ENCODE measurements around the gene GALNT16. TPM values are rescaled to one million over a fixed set of nuclear protein-coding genes. Genes with fewer than 3 reads are reported as not detected.

The GALNT16 gene
- total and polyA plus RNA-seq, 2 donors (not counting 3 experiments of a cell fraction or from before 2014, with no cell fraction given), result 0.39 to 0.49 TPM

- Histone ChIP-seq H3K4me3 (replicated peaks in 1 of 3; ENCODE audit: insufficient read depth in 1 of 3, low read depth in 1 of 3, low read length in 3 of 3) (no peak overlapping the region), H3K4me2 (ENCODE audit: insufficient read depth, low read length) (no peak overlapping the region), H4K20me1 (replicated peaks; ENCODE audit: control insufficient read depth, extremely low read depth, insufficient read depth, low read length) (peaks cover 2% of the 10 kb centered on the region), H3K79me2 (ENCODE audit: control insufficient read depth, insufficient read depth, low read length) (no peaks in the 10 kb centered on the region), H3K9ac (replicated peaks; ENCODE audit: extremely low read depth, insufficient read depth, low read length) (no peak overlapping the region), H3K4me1 (ENCODE audit: control insufficient read depth, extremely low read depth, insufficient read depth, low read length) (no peaks in the 10 kb centered on the region), H2AFZ (ENCODE audit: low read depth, low read length) (no peak overlapping the region), H3K36me3 (ENCODE audit: control insufficient read depth in 2 of 2, extremely low read depth in 1 of 2, insufficient read depth in 2 of 2, low read length in 2 of 2) (peaks cover 0 to 20% of the 10 kb centered on the region in 2 experiments), H3K9me1 (replicated peaks; ENCODE audit: control insufficient read depth, extremely low read depth, insufficient read depth, low read length) (no peaks in the 10 kb centered on the region), H3K9me3 (replicated peaks; ENCODE audit: control insufficient read depth, insufficient read depth, low read length) (no peaks in the 10 kb centered on the region), H3K27me3 (ENCODE audit: control insufficient read depth in 2 of 2, insufficient read depth in 2 of 2, low read length in 2 of 2) (no peaks in the 10 kb centered on the region), H3K27ac (ENCODE audit: insufficient read depth, low read depth, low read length) (no peak overlapping the region)
- DNase-seq (ENCODE audit: low read depth, low spot score) (no peak), FAIRE-seq (no peak)
- intact Hi-C loops (cut with micrococcal nuclease) (no loop called here), dilution Hi-C loops (cut with MboI; ENCODE audit: extremely low pct_ligation_motif_present, low sequenced_read_pairs) (no loop called here)
- POLR2A ChIA-PET, result no interaction called here
- no peak for TF ChIP-seq JUN (IDR thresholded peaks at IDR 0.05; ENCODE audit: borderline replicate concordance, insufficient read depth, insufficient read length, low read depth)
- CTCF ChIA-PET, result interaction anchor here (2.0 kb wide), 1 partner anchor 110 kb away, joined by 4 read pairs; no protein-coding TSS in a partner anchor
- BruUV-seq (replicated peaks), result no TSS peak
Observed at GRCh38 chr14:69237142-69237541, 22.8 kb upstream of the GALNT16 start.

- intact Hi-C loops (cut with micrococcal nuclease) (no loop called here), dilution Hi-C loops (cut with MboI; ENCODE audit: extremely low pct_ligation_motif_present, low sequenced_read_pairs) (no loop called here)
- Histone ChIP-seq H3K27me3 (ENCODE audit: control insufficient read depth in 2 of 2, insufficient read depth in 2 of 2, low read length in 2 of 2) (no peaks in the 10 kb centered on the region), H3K4me1 (ENCODE audit: control insufficient read depth, extremely low read depth, insufficient read depth, low read length) (no peaks in the 10 kb centered on the region), H3K36me3 (ENCODE audit: control insufficient read depth in 2 of 2, extremely low read depth in 1 of 2, insufficient read depth in 2 of 2, low read length in 2 of 2) (peaks cover 0 to 17% of the 10 kb centered on the region in 2 experiments), H3K9me1 (replicated peaks; ENCODE audit: control insufficient read depth, extremely low read depth, insufficient read depth, low read length) (no peaks in the 10 kb centered on the region), H4K20me1 (replicated peaks; ENCODE audit: control insufficient read depth, extremely low read depth, insufficient read depth, low read length) (peaks cover 2% of the 10 kb centered on the region), H3K4me3 (replicated peaks in 1 of 3; ENCODE audit: insufficient read depth in 1 of 3, low read depth in 1 of 3, low read length in 3 of 3) (no peak overlapping the region), H3K9ac (replicated peaks; ENCODE audit: extremely low read depth, insufficient read depth, low read length) (no peak overlapping the region), H3K4me2 (ENCODE audit: insufficient read depth, low read length) (no peak overlapping the region), H3K79me2 (ENCODE audit: control insufficient read depth, insufficient read depth, low read length) (no peaks in the 10 kb centered on the region), H3K27ac (ENCODE audit: insufficient read depth, low read depth, low read length) (no peak overlapping the region), H2AFZ (ENCODE audit: low read depth, low read length) (no peak overlapping the region), H3K9me3 (replicated peaks; ENCODE audit: control insufficient read depth, insufficient read depth, low read length) (no peaks in the 10 kb centered on the region)
- no peak for TF ChIP-seq FOS (IDR thresholded peaks at IDR 0.05; ENCODE audit: borderline replicate concordance, insufficient read depth, low read length)
- TF ChIP-seq GATA2 (IDR thresholded peaks at IDR 0.05; ENCODE audit: insufficient read depth, insufficient read length, low read depth, low read length), result no peak
- no peak for TF ChIP-seq CTCF (IDR thresholded peaks at IDR 0.05; ENCODE audit: extremely low read depth in 1 of 2, insufficient read depth in 1 of 2, low read depth in 1 of 2, low read length in 2 of 2)
- TF ChIP-seq EZH2 (IDR thresholded peaks at IDR 0.05; ENCODE audit: borderline replicate concordance, low read depth, low read length, severe bottlenecking), result no peak
- no peak for TF ChIP-seq MAX (IDR thresholded peaks at IDR 0.05; ENCODE audit: insufficient read depth, insufficient read length)
- no peak for TF ChIP-seq MYC (IDR thresholded peaks at IDR 0.05; ENCODE audit: low read depth, low read length)
- no peak for TF ChIP-seq POLR2AphosphoS5 (IDR thresholded peaks at IDR 0.05; ENCODE audit: insufficient read depth, low read depth, low read length)
- TF ChIP-seq JUN (IDR thresholded peaks at IDR 0.05; ENCODE audit: borderline replicate concordance, insufficient read depth, insufficient read length, low read depth), result no peak
- TF ChIP-seq POLR2A (IDR thresholded peaks at IDR 0.05; ENCODE audit: low read depth, low read length), result no peak
- CTCF ChIA-PET, result interaction anchor here (1.1 kb wide), 1 partner anchor 109 kb away, joined by 3 read pairs; no protein-coding TSS in a partner anchor
- no TSS peak for BruUV-seq (replicated peaks)
- DNase-seq (ENCODE audit: low read depth, low spot score), result no peak
- POLR2A ChIA-PET, result no interaction called here
- FAIRE-seq, result no peak
Observed at GRCh38 chr14:69237584-69237983, 22.4 kb upstream of the GALNT16 start.

Measured in endothelial cell of umbilical vein (primary cell).